Activated CD4-positive, alpha-beta T cell treated with anti-CD3 and anti-CD28 coated beads for 24 hours (primary cell): ENCODE results near the gene FAM131C.
"Not testable (repeated sequence)": the region's sequence is repeated elsewhere in the genome, so short reads cannot be mapped to it uniquely, and the experiment has no call there.

ENCODE experiments used
- DNase-seq, 2 donors: peaks; one replicate each; pipeline ENCODE4 v3.0.0-alpha.2; 2020; ENCODE audit warnings: low read depth in 2 of 2

FAM131C gene

GRCh38 chr1:16033103-16033632 is 40.3 kb downstream of the FAM131C start:
- DNase-seq: not testable (repeated sequence)

GRCh38 chr1:16032388-16033102 is 40.9 kb downstream of the FAM131C start:
- DNase-seq: peak; percentile 33 to 47

- no peak for DNase-seq
Measured at GRCh38 chr1:16031551-16031950, 41.9 kb downstream of the FAM131C start.

GRCh38 chr1:16029288-16029687 is 44.2 kb downstream of the FAM131C start:
- no peak for DNase-seq

- not testable (repeated sequence) for DNase-seq
Measured at GRCh38 chr1:16029003-16029268, 44.5 kb downstream of the FAM131C start.

- no peak for DNase-seq
Measured at GRCh38 chr1:16028237-16029002, 45.0 kb downstream of the FAM131C start.

GRCh38 chr1:16026723-16027484 is 46.5 kb downstream of the FAM131C start:
- peak; percentile 23 to 25 for DNase-seq

GRCh38 chr1:16026302-16026701 is 47.1 kb downstream of the FAM131C start:
- DNase-seq: not testable (repeated sequence)

- no peak for DNase-seq
Measured at GRCh38 chr1:16023050-16023653, 50.3 kb downstream of the FAM131C start.

GRCh38 chr1:16022393-16022792 is 51.1 kb downstream of the FAM131C start:
- DNase-seq: no peak

- no peak for DNase-seq
Measured at GRCh38 chr1:16021681-16022080, 51.8 kb downstream of the FAM131C start, which contains the start of gene CLCNKA. Gene CLCNKA (plus strand): TSS chr1:16022036. CDS start chr1:16022620, 584 bp downstream.

GRCh38 chr1:16020878-16021277 is 52.6 kb downstream of the FAM131C start:
- DNase-seq: not testable (repeated sequence)

- no peak for DNase-seq
Measured at GRCh38 chr1:16020325-16020724, 53.1 kb downstream of the FAM131C start.

- DNase-seq: no peak
Measured at GRCh38 chr1:16019644-16020277, 53.7 kb downstream of the FAM131C start.

GRCh38 chr1:16018749-16019643 is 54.5 kb downstream of the FAM131C start:
- no peak for DNase-seq

- no peak for DNase-seq
Measured at GRCh38 chr1:16018308-16018707, 55.1 kb downstream of the FAM131C start.

- no peak for DNase-seq
Measured at GRCh38 chr1:16017461-16018303, 55.8 kb downstream of the FAM131C start, which contains the start of gene HSPB7. Gene HSPB7 (minus strand): TSS chr1:16018043. CDS start chr1:16017963, 80 bp downstream.

- no peak for DNase-seq
Measured at GRCh38 chr1:16017076-16017460, 56.4 kb downstream of the FAM131C start.
